ENCODE results near the gene ALLC. TPM values are rescaled to one million over a fixed set of nuclear protein-coding genes. Genes with fewer than 3 reads are reported as not detected.

Gene ALLC
- total and polyA plus RNA-seq, 4 donors = 0.09 to 1.4 (median 0.74) TPM

- H3K36me3 ChIP-seq (ENCODE audit: control insufficient read depth in 4 of 4, insufficient read depth in 3 of 4, low read depth in 1 of 4, low read length in 3 of 4) = peaks cover 0 to 4% (median 0%) of the 10 kb centered on the region in 4 donors
- H3K4me1 ChIP-seq (ENCODE audit: control insufficient read depth in 4 of 4, insufficient read depth in 4 of 4, low read length in 3 of 4) = no peaks in the 10 kb centered on the region
- no peak overlapping the region for H3K27ac ChIP-seq (ENCODE audit: low read depth in 1 of 2, low read length in 2 of 2)
- DNase-seq (ENCODE audit: low spot score) = no peak
- TF ChIP-seq NR2F2 (IDR thresholded peaks at IDR 0.05) = no peak
- no peak for TF ChIP-seq ATF3 (IDR thresholded peaks at IDR 0.05)
- no peak for TF ChIP-seq FOXA1 (IDR thresholded peaks at IDR 0.05)
- no peak for TF ChIP-seq EGR1 (IDR thresholded peaks at IDR 0.05; ENCODE audit: low read depth in 2 of 2)
- TF ChIP-seq SP1 (IDR thresholded peaks at IDR 0.05) = no peak
- no peak for TF ChIP-seq YY1 (IDR thresholded peaks at IDR 0.05)
- no peak for TF ChIP-seq HNF4G (IDR thresholded peaks at IDR 0.05)
- no peak for TF ChIP-seq FOXA2 (IDR thresholded peaks at IDR 0.05)
- H3K27me3 ChIP-seq (ENCODE audit: control insufficient read depth in 4 of 4, insufficient read depth in 4 of 4, low read length in 3 of 4) = no peaks in the 10 kb centered on the region
- H3K9me3 ChIP-seq (ENCODE audit: control insufficient read depth in 4 of 4, low read length in 3 of 4) = peaks cover 0 to 3% (median 0%) of the 10 kb centered on the region in 4 donors
- H3K4me3 ChIP-seq (ENCODE audit: low read depth in 1 of 3, low read length in 3 of 3) = no peak overlapping the region
- no peak overlapping the region for H3K9ac ChIP-seq (ENCODE audit: low read depth in 1 of 2, low read length in 2 of 2)
- 94% methylated on average over 21 of the region's 21 CpGs for WGBS
These were observed 40.7 kb upstream of the ALLC start for GRCh38 chr2:3617198-3617890.

GRCh38 chr2:3618367-3618766, 39.6 kb upstream of the ALLC start:
- Histone ChIP-seq H3K4me3 (ENCODE audit: low read depth in 1 of 3, low read length in 3 of 3) (no peak overlapping the region), H3K9ac (ENCODE audit: low read depth in 1 of 2, low read length in 2 of 2) (no peak overlapping the region), H3K36me3 (ENCODE audit: control insufficient read depth in 4 of 4, insufficient read depth in 3 of 4, low read depth in 1 of 4, low read length in 3 of 4) (peaks cover 0 to 3% (median 0%) of the 10 kb centered on the region in 4 donors), H3K27me3 (ENCODE audit: control insufficient read depth in 4 of 4, insufficient read depth in 4 of 4, low read length in 3 of 4) (no peaks in the 10 kb centered on the region), H3K27ac (ENCODE audit: low read depth in 1 of 2, low read length in 2 of 2) (no peak overlapping the region), H3K9me3 (ENCODE audit: control insufficient read depth in 4 of 4, low read length in 3 of 4) (peaks cover 0 to 3% (median 0%) of the 10 kb centered on the region in 4 donors), H3K4me1 (ENCODE audit: control insufficient read depth in 4 of 4, insufficient read depth in 4 of 4, low read length in 3 of 4) (no peaks in the 10 kb centered on the region)
- no peak for DNase-seq (ENCODE audit: low spot score)
- TF ChIP-seq ZBTB33 (IDR thresholded peaks at IDR 0.05) (no peak), FOXA1 (IDR thresholded peaks at IDR 0.05) (no peak), HNF4A (conservative IDR thresholded peaks at IDR 0.05) (no peak), EGR1 (IDR thresholded peaks at IDR 0.05; ENCODE audit: low read depth in 2 of 2) (no peak), SP1 (IDR thresholded peaks at IDR 0.05) (no peak), ATF3 (IDR thresholded peaks at IDR 0.05) (no peak), RXRA (IDR thresholded peaks at IDR 0.05) (no peak), MAX (IDR thresholded peaks at IDR 0.05) (no peak), TAF1 (conservative IDR thresholded peaks at IDR 0.05) (no peak), JUND (IDR thresholded peaks at IDR 0.05) (no peak), GABPA (IDR thresholded peaks at IDR 0.05 in 1 of 2, conservative IDR thresholded peaks at IDR 0.05 in 1 of 2) (no peak)
- TF ChIP-seq, protein P1, sequence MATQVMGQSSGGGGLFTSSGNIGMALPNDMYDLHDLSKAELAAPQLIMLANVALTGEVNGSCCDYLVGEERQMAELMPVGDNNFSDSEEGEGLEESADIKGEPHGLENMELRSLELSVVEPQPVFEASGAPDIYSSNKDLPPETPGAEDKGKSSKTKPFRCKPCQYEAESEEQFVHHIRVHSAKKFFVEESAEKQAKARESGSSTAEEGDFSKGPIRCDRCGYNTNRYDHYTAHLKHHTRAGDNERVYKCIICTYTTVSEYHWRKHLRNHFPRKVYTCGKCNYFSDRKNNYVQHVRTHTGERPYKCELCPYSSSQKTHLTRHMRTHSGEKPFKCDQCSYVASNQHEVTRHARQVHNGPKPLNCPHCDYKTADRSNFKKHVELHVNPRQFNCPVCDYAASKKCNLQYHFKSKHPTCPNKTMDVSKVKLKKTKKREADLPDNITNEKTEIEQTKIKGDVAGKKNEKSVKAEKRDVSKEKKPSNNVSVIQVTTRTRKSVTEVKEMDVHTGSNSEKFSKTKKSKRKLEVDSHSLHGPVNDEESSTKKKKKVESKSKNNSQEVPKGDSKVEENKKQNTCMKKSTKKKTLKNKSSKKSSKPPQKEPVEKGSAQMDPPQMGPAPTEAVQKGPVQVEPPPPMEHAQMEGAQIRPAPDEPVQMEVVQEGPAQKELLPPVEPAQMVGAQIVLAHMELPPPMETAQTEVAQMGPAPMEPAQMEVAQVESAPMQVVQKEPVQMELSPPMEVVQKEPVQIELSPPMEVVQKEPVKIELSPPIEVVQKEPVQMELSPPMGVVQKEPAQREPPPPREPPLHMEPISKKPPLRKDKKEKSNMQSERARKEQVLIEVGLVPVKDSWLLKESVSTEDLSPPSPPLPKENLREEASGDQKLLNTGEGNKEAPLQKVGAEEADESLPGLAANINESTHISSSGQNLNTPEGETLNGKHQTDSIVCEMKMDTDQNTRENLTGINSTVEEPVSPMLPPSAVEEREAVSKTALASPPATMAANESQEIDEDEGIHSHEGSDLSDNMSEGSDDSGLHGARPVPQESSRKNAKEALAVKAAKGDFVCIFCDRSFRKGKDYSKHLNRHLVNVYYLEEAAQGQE (IDR thresholded peaks at IDR 0.05) = no peak

Data from liver (tissue), 9 donors.